NCI-H2081 (cell line): Measurements from ENCODE around the gene GOLGA3.
"Not testable (repeated sequence)": the region's sequence is repeated elsewhere in the genome, so short reads cannot be mapped to it uniquely, and the experiment has no call there.

Source experiments
- DNase-seq, 2 experiments: peaks; one replicate each; lab custom pipeline; 2025; lab: John Stamatoyannopoulos, UW

The GOLGA3 gene

GRCh38 chr12:132847363-132848356, 19.0 kb upstream of the GOLGA3 start:
- no peak for DNase-seq

GRCh38 chr12:132844681-132845080, 16.0 kb upstream of the GOLGA3 start:
- DNase-seq: not testable (repeated sequence)

- DNase-seq: no peak
Observed at GRCh38 chr12:132842449-132843045, 13.9 kb upstream of the GOLGA3 start.

GRCh38 chr12:132841151-132841550, 12.5 kb upstream of the GOLGA3 start:
- DNase-seq: no peak

GRCh38 chr12:132840536-132840935, 11.9 kb upstream of the GOLGA3 start:
- no peak for DNase-seq

- no peak for DNase-seq
Observed at GRCh38 chr12:132839558-132840235, 11.0 kb upstream of the GOLGA3 start.

GRCh38 chr12:132838410-132839080, 9.9 kb upstream of the GOLGA3 start:
- DNase-seq: no peak

GRCh38 chr12:132837693-132838409, 9.2 kb upstream of the GOLGA3 start:
- no peak for DNase-seq

- DNase-seq: no peak
Observed at GRCh38 chr12:132836795-132837331, 8.2 kb upstream of the GOLGA3 start.

- not testable (repeated sequence) for DNase-seq
Observed at GRCh38 chr12:132836230-132836629, 7.6 kb upstream of the GOLGA3 start.

GRCh38 chr12:132835076-132836025, 6.7 kb upstream of the GOLGA3 start:
- DNase-seq: no peak

GRCh38 chr12:132834181-132834711, 5.6 kb upstream of the GOLGA3 start:
- DNase-seq: no peak

- no peak for DNase-seq
Observed at GRCh38 chr12:132833341-132833740, 4.7 kb upstream of the GOLGA3 start.

- no peak for DNase-seq
Observed at GRCh38 chr12:132831771-132832170, 3.1 kb upstream of the GOLGA3 start.

GRCh38 chr12:132827763-132828703, 636 bp downstream of the GOLGA3 start:
- DNase-seq: no peak

GRCh38 chr12:132825861-132826260, 2.8 kb downstream of the GOLGA3 start:
- DNase-seq: no peak

GRCh38 chr12:132825089-132825488, 3.6 kb downstream of the GOLGA3 start:
- DNase-seq: no peak

- DNase-seq: no peak
Observed at GRCh38 chr12:132824053-132824452, 4.6 kb downstream of the GOLGA3 start.

- no peak for DNase-seq
Observed at GRCh38 chr12:132818562-132818961, 10.1 kb downstream of the GOLGA3 start.
